HEK293 (cell line): ENCODE measurements around the gene DNAJC11.

Experiments
- KLF1 ChIP-seq: fragments of 450-650 bp; formaldehyde crosslinking; IDR thresholded peaks from 2 replicates; pipeline ENCODE4 v1.5.1; 2016; ENCODE audit warnings: missing biosample characterization, missing genetic modification characterization
- KLF9 ChIP-seq: fragments of 450-650 bp; formaldehyde crosslinking; IDR thresholded peaks from 2 replicates; pipeline ENCODE4 v1.5.1; 2016; ENCODE audit warnings: missing biosample characterization, missing genetic modification characterization, low read depth
- WT1 ChIP-seq: fragments of 450-650 bp; formaldehyde crosslinking; IDR thresholded peaks from 2 replicates; pipeline ENCODE4 v1.5.1; 2016; ENCODE audit warnings: missing biosample characterization, missing genetic modification characterization
- ZBTB21 ChIP-seq: fragments of 450-650 bp; formaldehyde crosslinking; IDR thresholded peaks from 2 replicates; pipeline ENCODE4 v1.5.1; 2017; ENCODE audit warnings: missing biosample characterization, missing genetic modification characterization
- ZNF660 ChIP-seq: fragments of 450-650 bp; IDR thresholded peaks from 2 replicates; pipeline ENCODE4 v1.5.1; 2018; ENCODE audit warnings: missing biosample characterization, mild to moderate bottlenecking, missing genetic modification characterization
- ZNF777 ChIP-seq: fragments of 450-650 bp; formaldehyde crosslinking; IDR thresholded peaks from 2 replicates; pipeline ENCODE4 v1.5.1; 2017; ENCODE audit warnings: missing biosample characterization, missing genetic modification characterization, borderline replicate concordance
- TF ChIP-seq, protein P1 (sequence below): fragments of 450-650 bp; formaldehyde crosslinking; IDR thresholded peaks from 2 replicates; pipeline ENCODE4 v1.5.1; 2016; ENCODE audit warnings: missing biosample characterization, missing genetic modification characterization
- TF ChIP-seq, protein P2 (sequence below): fragments of 450-650 bp; formaldehyde crosslinking; IDR thresholded peaks from 2 replicates; pipeline ENCODE4 v1.5.1; 2017; ENCODE audit warnings: missing biosample characterization, missing genetic modification characterization
- TF ChIP-seq, protein P3 (sequence below): fragments of 450-650 bp; formaldehyde crosslinking; IDR thresholded peaks from 2 replicates; pipeline ENCODE4 v1.5.1; 2017; ENCODE audit warnings: missing biosample characterization, missing genetic modification characterization

DNA sequence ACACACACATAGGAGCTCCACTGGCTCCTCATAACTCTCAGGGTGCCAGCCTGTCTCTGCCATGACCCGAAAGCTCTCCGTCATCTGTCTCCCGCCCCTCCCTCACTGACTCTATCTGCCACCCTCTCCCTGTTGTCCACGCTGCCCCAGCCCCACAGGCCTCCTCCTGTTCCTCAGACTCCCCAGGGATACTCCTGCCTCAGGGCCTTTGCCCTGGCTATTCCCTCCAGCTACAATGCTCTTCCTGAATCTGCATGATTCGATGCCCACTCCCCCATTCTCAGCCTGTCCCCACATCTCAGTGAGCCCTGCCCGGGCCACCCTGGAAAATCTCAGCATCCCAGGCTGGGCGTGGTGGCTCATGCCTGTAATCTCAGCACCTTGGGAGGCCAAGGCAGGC is 24.6 kb upstream of the DNAJC11 start:
- TF ChIP-seq ZNF777 (tag by site-specific recombination) (no peak), KLF1 (no peak), ZBTB21 (tag by site-specific recombination) (no peak), KLF9 (tag by site-specific recombination) (no peak), WT1 (no peak), ZNF660 (tag by site-specific recombination) (no peak)
- TF ChIP-seq, protein P1, sequence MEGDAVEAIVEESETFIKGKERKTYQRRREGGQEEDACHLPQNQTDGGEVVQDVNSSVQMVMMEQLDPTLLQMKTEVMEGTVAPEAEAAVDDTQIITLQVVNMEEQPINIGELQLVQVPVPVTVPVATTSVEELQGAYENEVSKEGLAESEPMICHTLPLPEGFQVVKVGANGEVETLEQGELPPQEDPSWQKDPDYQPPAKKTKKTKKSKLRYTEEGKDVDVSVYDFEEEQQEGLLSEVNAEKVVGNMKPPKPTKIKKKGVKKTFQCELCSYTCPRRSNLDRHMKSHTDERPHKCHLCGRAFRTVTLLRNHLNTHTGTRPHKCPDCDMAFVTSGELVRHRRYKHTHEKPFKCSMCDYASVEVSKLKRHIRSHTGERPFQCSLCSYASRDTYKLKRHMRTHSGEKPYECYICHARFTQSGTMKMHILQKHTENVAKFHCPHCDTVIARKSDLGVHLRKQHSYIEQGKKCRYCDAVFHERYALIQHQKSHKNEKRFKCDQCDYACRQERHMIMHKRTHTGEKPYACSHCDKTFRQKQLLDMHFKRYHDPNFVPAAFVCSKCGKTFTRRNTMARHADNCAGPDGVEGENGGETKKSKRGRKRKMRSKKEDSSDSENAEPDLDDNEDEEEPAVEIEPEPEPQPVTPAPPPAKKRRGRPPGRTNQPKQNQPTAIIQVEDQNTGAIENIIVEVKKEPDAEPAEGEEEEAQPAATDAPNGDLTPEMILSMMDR: no peak
- TF ChIP-seq, protein P2, sequence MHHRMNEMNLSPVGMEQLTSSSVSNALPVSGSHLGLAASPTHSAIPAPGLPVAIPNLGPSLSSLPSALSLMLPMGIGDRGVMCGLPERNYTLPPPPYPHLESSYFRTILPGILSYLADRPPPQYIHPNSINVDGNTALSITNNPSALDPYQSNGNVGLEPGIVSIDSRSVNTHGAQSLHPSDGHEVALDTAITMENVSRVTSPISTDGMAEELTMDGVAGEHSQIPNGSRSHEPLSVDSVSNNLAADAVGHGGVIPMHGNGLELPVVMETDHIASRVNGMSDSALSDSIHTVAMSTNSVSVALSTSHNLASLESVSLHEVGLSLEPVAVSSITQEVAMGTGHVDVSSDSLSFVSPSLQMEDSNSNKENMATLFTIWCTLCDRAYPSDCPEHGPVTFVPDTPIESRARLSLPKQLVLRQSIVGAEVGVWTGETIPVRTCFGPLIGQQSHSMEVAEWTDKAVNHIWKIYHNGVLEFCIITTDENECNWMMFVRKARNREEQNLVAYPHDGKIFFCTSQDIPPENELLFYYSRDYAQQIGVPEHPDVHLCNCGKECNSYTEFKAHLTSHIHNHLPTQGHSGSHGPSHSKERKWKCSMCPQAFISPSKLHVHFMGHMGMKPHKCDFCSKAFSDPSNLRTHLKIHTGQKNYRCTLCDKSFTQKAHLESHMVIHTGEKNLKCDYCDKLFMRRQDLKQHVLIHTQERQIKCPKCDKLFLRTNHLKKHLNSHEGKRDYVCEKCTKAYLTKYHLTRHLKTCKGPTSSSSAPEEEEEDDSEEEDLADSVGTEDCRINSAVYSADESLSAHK (tag by site-specific recombination): no peak
- TF ChIP-seq, protein P3, sequence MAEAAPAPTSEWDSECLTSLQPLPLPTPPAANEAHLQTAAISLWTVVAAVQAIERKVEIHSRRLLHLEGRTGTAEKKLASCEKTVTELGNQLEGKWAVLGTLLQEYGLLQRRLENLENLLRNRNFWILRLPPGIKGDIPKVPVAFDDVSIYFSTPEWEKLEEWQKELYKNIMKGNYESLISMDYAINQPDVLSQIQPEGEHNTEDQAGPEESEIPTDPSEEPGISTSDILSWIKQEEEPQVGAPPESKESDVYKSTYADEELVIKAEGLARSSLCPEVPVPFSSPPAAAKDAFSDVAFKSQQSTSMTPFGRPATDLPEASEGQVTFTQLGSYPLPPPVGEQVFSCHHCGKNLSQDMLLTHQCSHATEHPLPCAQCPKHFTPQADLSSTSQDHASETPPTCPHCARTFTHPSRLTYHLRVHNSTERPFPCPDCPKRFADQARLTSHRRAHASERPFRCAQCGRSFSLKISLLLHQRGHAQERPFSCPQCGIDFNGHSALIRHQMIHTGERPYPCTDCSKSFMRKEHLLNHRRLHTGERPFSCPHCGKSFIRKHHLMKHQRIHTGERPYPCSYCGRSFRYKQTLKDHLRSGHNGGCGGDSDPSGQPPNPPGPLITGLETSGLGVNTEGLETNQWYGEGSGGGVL (tag by site-specific recombination): no peak
